Endothelial cell of umbilical vein (primary cell): ENCODE measurements around the gene BRAT1. TPM values are rescaled to one million over a fixed set of nuclear protein-coding genes. Genes with fewer than 3 reads are reported as not detected.

Experiments
- BruUV-seq: library from RNA; stranded (reverse); fragments of 400-500 nt; replicated peaks from 2 replicates; lab custom pipeline; 2021; lab: Mats Ljungman, UMichigan
- CTCF ChIA-PET: fragments of 300-600, 350-600 bp; sonication (Branson Sonifier 250); formaldehyde crosslinking; loops from one replicate; lab custom pipeline; 2021; ENCODE audit warnings: antibody characterized with exemption, inconsistent platforms; lab: Charles Lee
- POLR2A ChIA-PET: fragments of 300-600, 350-600 bp; sonication (Branson Sonifier 250); formaldehyde crosslinking; loops from one replicate; lab custom pipeline; 2021; ENCODE audit warnings: antibody characterized with exemption, inconsistent platforms; lab: Charles Lee
- DNase-seq: peaks from one replicate; pipeline ENCODE4 v3.0.0-alpha.2; 2011; ENCODE audit warnings: low read depth, low spot score
- FAIRE-seq: peaks from 2 replicates; lab custom pipeline; 2011; peaks lifted over from hg19 to GRCh38; lab: Jason Lieb, UNC
- H2AFZ ChIP-seq: 2 replicates; pipeline ENCODE4 v1.6.0; 2012; ENCODE audit warnings: low read depth, low read length, control low read depth, inconsistent platforms
- H3K27ac ChIP-seq: 2 replicates; pipeline ENCODE4 v1.5.1; 2011; ENCODE audit warnings: low read depth, mild to moderate bottlenecking, control low read depth, low read length, moderate library complexity; ENCODE audit not compliant: insufficient read depth
- H3K27me3 ChIP-seq, 2 experiments: 2 replicates each; pipeline versions ENCODE4 v1.6.0 to v1.6.1; 2011; ENCODE audit warnings: low read length in 2 of 2, mixed read lengths in 1 of 2; ENCODE audit not compliant: control insufficient read depth in 2 of 2, insufficient read depth in 2 of 2
- H3K36me3 ChIP-seq, 2 experiments: 2 replicates in 1 of 2; 3 replicates in 1 of 2; pipeline ENCODE4 v1.5.1; 2011; ENCODE audit warnings: low read length in 2 of 2, mild to moderate bottlenecking in 1 of 2, moderate library complexity in 1 of 2; ENCODE audit not compliant: control insufficient read depth in 2 of 2, insufficient read depth in 2 of 2; ENCODE audit errors: extremely low read depth in 1 of 2
- H3K4me1 ChIP-seq: 3 replicates; pipeline ENCODE4 v1.5.1; 2011; ENCODE audit warnings: mild to moderate bottlenecking, low read length; ENCODE audit not compliant: control insufficient read depth, insufficient read depth; ENCODE audit errors: extremely low read depth
- H3K4me2 ChIP-seq: 2 replicates; pipeline ENCODE4 v1.6.1; 2011; ENCODE audit warnings: low read length, control low read depth, mixed read lengths; ENCODE audit not compliant: insufficient read depth
- H3K4me3 ChIP-seq, 3 experiments: fragments of 200-600 bp in 1 of 3; sonication (generic), shearing (Covaris generic) in 1 of 3; replicated peaks in 1 of 3; 2 replicates each; pipeline ENCODE4 v1.5.1; 2011 to 2016; ENCODE audit warnings: control low read depth in 3 of 3, low read length in 3 of 3, mild to moderate bottlenecking in 2 of 3, inconsistent platforms in 1 of 3, low read depth in 1 of 3, moderate library complexity in 1 of 3; ENCODE audit not compliant: insufficient read depth in 1 of 3
- H3K79me2 ChIP-seq: 2 replicates; pipeline ENCODE4 v1.6.0; 2012; ENCODE audit warnings: low read length, inconsistent platforms; ENCODE audit not compliant: control insufficient read depth, insufficient read depth
- H3K9ac ChIP-seq: replicated peaks from 2 replicates; pipeline ENCODE3; 2011; ENCODE audit warnings: low read length, control low read depth; ENCODE audit not compliant: insufficient read depth; ENCODE audit errors: extremely low read depth
- H3K9me1 ChIP-seq: replicated peaks from 3 replicates; pipeline ENCODE4 v1.6.0; 2011; ENCODE audit warnings: mild to moderate bottlenecking, low read length; ENCODE audit not compliant: control insufficient read depth, insufficient read depth; ENCODE audit errors: extremely low read depth
- H3K9me3 ChIP-seq: replicated peaks from 2 replicates; pipeline ENCODE4 v1.5.1; 2012; ENCODE audit warnings: low read length, inconsistent platforms; ENCODE audit not compliant: control insufficient read depth, insufficient read depth
- H4K20me1 ChIP-seq: replicated peaks from 2 replicates; pipeline ENCODE3; 2011; ENCODE audit warnings: mild to moderate bottlenecking, low read length; ENCODE audit not compliant: control insufficient read depth, insufficient read depth; ENCODE audit errors: extremely low read depth
- EZH2 ChIP-seq: IDR thresholded peaks from 2 replicates; pipeline ENCODE4 v1.6.1; 2012; ENCODE audit warnings: borderline replicate concordance, low read depth, mild to moderate bottlenecking, moderate library complexity, low read length, inconsistent platforms; ENCODE audit not compliant: severe bottlenecking
- GATA2 ChIP-seq: IDR thresholded peaks from 2 replicates; pipeline ENCODE4 v1.7.0; 2011; ENCODE audit warnings: low read depth, mild to moderate bottlenecking, moderate library complexity, mixed read lengths, low read length; ENCODE audit not compliant: insufficient read length, insufficient read depth
- JUN ChIP-seq: IDR thresholded peaks from 2 replicates; pipeline ENCODE4 v1.6.1; 2011; ENCODE audit warnings: borderline replicate concordance, low read depth; ENCODE audit not compliant: insufficient read length, insufficient read depth
- MAX ChIP-seq: IDR thresholded peaks from 2 replicates; pipeline ENCODE4 v1.6.1; 2011; ENCODE audit not compliant: insufficient read depth, insufficient read length
- MYC ChIP-seq: IDR thresholded peaks from one replicate; pipeline ENCODE4 v1.6.1; 2011; ENCODE audit warnings: mild to moderate bottlenecking, low read depth, low read length
- POLR2A ChIP-seq: IDR thresholded peaks from 2 replicates; pipeline ENCODE4 v1.6.1; 2012; ENCODE audit warnings: low read depth, mild to moderate bottlenecking, control low read depth, low read length
- POLR2AphosphoS5 ChIP-seq: IDR thresholded peaks from 2 replicates; pipeline ENCODE4 v1.6.1; 2012; ENCODE audit warnings: low read depth, mild to moderate bottlenecking, control low read depth, low read length, moderate library complexity; ENCODE audit not compliant: insufficient read depth
- dilution Hi-C: fragments of 300-500 bp; cut with MboI; formaldehyde crosslinking; loops from one replicate; pipeline ENCODE4 v1.15.0; 2019; ENCODE audit warnings: low sequenced_read_pairs; ENCODE audit not compliant: extremely low pct_ligation_motif_present
- intact Hi-C: fragments of 100-400 bp; cut with micrococcal nuclease; formaldehyde crosslinking; loops from one replicate; pipeline ENCODE4 v1.10.0; 2022
- polyA plus RNA-seq, 4 experiments: library from polyadenylated mRNA; depleted of rRNA in 3 of 4; stranded (reverse) in 3 of 4; unstranded in 1 of 4; fragments of >200 nt; gene quantifications; 2 replicates each; pipeline versions ENCODE4 v1.2.1 to v1.2.3, GENCODE V29; 2011 to 2012; ENCODE audit warnings: missing spikeins in 1 of 4
- total RNA-seq: library from RNA; stranded (reverse); gene quantifications from 2 replicates; pipeline ENCODE4 v1.2.3, GENCODE V29; 2021

BRAT1 gene
- total and polyA plus RNA-seq, 2 donors (not counting 3 experiments of a cell fraction or from before 2014, with no cell fraction given): 31.1 to 31.6 TPM

- no peak overlapping the region for H3K27ac ChIP-seq
- DNase-seq (no peak), FAIRE-seq (no peak)
- no peaks in the 10 kb centered on the region for H3K9me3 ChIP-seq
- H3K79me2 ChIP-seq: no peaks in the 10 kb centered on the region
- H3K9me1 ChIP-seq: no peaks in the 10 kb centered on the region
- no peak overlapping the region for H3K4me2 ChIP-seq
- H3K9ac ChIP-seq: no peak overlapping the region
- dilution Hi-C loops: no loop called here
- CTCF ChIA-PET: interaction anchor here (1.8 kb wide), 1 partner anchor 72 kb away, joined by 6 read pairs; no protein-coding TSS in a partner anchor
- no peaks in the 10 kb centered on the region for H4K20me1 ChIP-seq
- intact Hi-C loops: no loop called here
- no peak overlapping the region for H2AFZ ChIP-seq
- POLR2A ChIA-PET: no interaction called here
- no peaks in the 10 kb centered on the region for H3K4me1 ChIP-seq
- no peaks in the 10 kb centered on the region for H3K27me3 ChIP-seq
- H3K4me3 ChIP-seq: no peak overlapping the region
- no TSS peak for BruUV-seq
- TF ChIP-seq POLR2A (no peak), EZH2 (no peak)
- H3K36me3 ChIP-seq: peaks cover 0 to 32% of the 10 kb centered on the region in 2 experiments
Observed at GRCh38 chr7:2540641-2541051, 14.7 kb downstream of the BRAT1 start.

- Histone ChIP-seq H3K4me1 (no peaks in the 10 kb centered on the region), H3K4me2 (no peak overlapping the region), H2AFZ (no peak overlapping the region), H3K9ac (no peak overlapping the region), H3K36me3 (peaks cover 0 to 31% of the 10 kb centered on the region in 2 experiments), H3K27ac (no peak overlapping the region), H3K79me2 (no peaks in the 10 kb centered on the region), H3K4me3 (no peak overlapping the region), H4K20me1 (no peaks in the 10 kb centered on the region), H3K9me3 (no peaks in the 10 kb centered on the region), H3K9me1 (no peaks in the 10 kb centered on the region), H3K27me3 (no peaks in the 10 kb centered on the region)
- intact Hi-C loops (no loop called here), dilution Hi-C loops (no loop called here)
- no peak for DNase-seq
- FAIRE-seq: no peak
- ChIA-PET POLR2A (no interaction called here), CTCF (interaction anchor here (1.8 kb wide), 1 partner anchor 71 kb away, joined by 6 read pairs; no protein-coding TSS in a partner anchor)
- TF ChIP-seq JUN: no peak
- no peak for TF ChIP-seq GATA2
- TF ChIP-seq POLR2AphosphoS5: no peak
- TF ChIP-seq POLR2A: no peak
- no peak for TF ChIP-seq EZH2
- no peak for TF ChIP-seq MYC
- no peak for TF ChIP-seq MAX
- BruUV-seq: no TSS peak
Observed at GRCh38 chr7:2540133-2540532, 15.2 kb downstream of the BRAT1 start.
